PC-9 (cell line): Measurements from ENCODE around the gene ADAM19.

ENCODE experiments used
- EZH2 ChIP-seq: fragments of 200-600 bp; sonication (generic); IDR thresholded peaks from 2 replicates; pipeline ENCODE4 v1.8.0; 2017; ENCODE audit warnings: antibody characterized with exemption, low read depth
- TF ChIP-seq, protein P1 (sequence below): fragments of 200-600 bp; sonication (generic); conservative IDR thresholded peaks from 2 replicates; pipeline ENCODE4 v1.6.1; 2017; ENCODE audit warnings: mixed run types, antibody characterized with exemption, mild to moderate bottlenecking, moderate library complexity

GRCh38 chr5:157566902-157567489, 8.6 kb downstream of the ADAM19 start:
- no peak for TF ChIP-seq EZH2
- TF ChIP-seq, protein P1, sequence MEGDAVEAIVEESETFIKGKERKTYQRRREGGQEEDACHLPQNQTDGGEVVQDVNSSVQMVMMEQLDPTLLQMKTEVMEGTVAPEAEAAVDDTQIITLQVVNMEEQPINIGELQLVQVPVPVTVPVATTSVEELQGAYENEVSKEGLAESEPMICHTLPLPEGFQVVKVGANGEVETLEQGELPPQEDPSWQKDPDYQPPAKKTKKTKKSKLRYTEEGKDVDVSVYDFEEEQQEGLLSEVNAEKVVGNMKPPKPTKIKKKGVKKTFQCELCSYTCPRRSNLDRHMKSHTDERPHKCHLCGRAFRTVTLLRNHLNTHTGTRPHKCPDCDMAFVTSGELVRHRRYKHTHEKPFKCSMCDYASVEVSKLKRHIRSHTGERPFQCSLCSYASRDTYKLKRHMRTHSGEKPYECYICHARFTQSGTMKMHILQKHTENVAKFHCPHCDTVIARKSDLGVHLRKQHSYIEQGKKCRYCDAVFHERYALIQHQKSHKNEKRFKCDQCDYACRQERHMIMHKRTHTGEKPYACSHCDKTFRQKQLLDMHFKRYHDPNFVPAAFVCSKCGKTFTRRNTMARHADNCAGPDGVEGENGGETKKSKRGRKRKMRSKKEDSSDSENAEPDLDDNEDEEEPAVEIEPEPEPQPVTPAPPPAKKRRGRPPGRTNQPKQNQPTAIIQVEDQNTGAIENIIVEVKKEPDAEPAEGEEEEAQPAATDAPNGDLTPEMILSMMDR: no peak
